ENCODE data around the gene DLGAP1. TPM values are rescaled to one million over a fixed set of nuclear protein-coding genes. Genes with fewer than 3 reads are reported as not detected.

The DLGAP1 gene
- total RNA-seq, 1 experiment from 2014 or later = 23.2 TPM

- Histone ChIP-seq H3K79me1 (ENCODE audit: insufficient read depth, low read depth, low read length, poor library complexity, severe bottlenecking) (no peaks in the 10 kb centered on the region), H3K4me2 (ENCODE audit: insufficient read depth, insufficient read length, low read length) (no peak overlapping the region), H3T11ph (ENCODE audit: low read length) (no peak overlapping the region), H3K56ac (ENCODE audit: insufficient read length, low read depth, low read length) (no peak overlapping the region), H2AK5ac (ENCODE audit: insufficient read length, low read length) (no peak overlapping the region), H3K4me1 (ENCODE audit: insufficient read depth, low read length) (peaks cover 7% of the 10 kb centered on the region; the same call in 1 of the 2 replicates), H3K27me3 (ENCODE audit: insufficient read depth, low read length) (no peaks in the 10 kb centered on the region), H4K5ac (ENCODE audit: insufficient read length, low read depth, low read length) (no peak overlapping the region), H3K4ac (ENCODE audit: low read depth, low read length) (no peak overlapping the region), H2BK5ac (ENCODE audit: insufficient read length, low read length) (no peak overlapping the region), H3K27ac (ENCODE audit: insufficient read length, low read depth, low read length) (no peak overlapping the region), H2BK20ac (ENCODE audit: low read depth, low read length, poor library complexity, severe bottlenecking) (no peak overlapping the region), H4K8ac (replicated peaks; ENCODE audit: insufficient read length, low read depth, low read length) (no peak overlapping the region), H2BK12ac (ENCODE audit: insufficient read length, low read depth, low read length) (no peak overlapping the region), H3K18ac (ENCODE audit: insufficient read length, low read depth, low read length) (no peak overlapping the region), H4K91ac (ENCODE audit: insufficient read length, low read depth, low read length) (no peak overlapping the region), H3K23me2 (ENCODE audit: insufficient read length, low read depth, low read length, poor library complexity, severe bottlenecking) (no peaks in the 10 kb centered on the region), H3K9ac (ENCODE audit: extremely low read depth, insufficient read length, low read length) (no peak overlapping the region), H3K23ac (ENCODE audit: insufficient read length, low read depth, low read length) (no peak overlapping the region), H4K20me1 (ENCODE audit: control insufficient read depth, insufficient read depth, insufficient read length) (no peaks in the 10 kb centered on the region), H3K14ac (ENCODE audit: insufficient read depth, low read length) (no peak overlapping the region), H2AFZ (ENCODE audit: low read length) (no peak overlapping the region), H3K79me2 (ENCODE audit: insufficient read depth, low read length) (no peaks in the 10 kb centered on the region), H3K9me3 (ENCODE audit: control insufficient read depth, low read depth, low read length) (no peaks in the 10 kb centered on the region), H2BK15ac (ENCODE audit: low read depth, low read length) (no peak overlapping the region), H2BK120ac (ENCODE audit: low read depth, low read length, poor library complexity, severe bottlenecking) (no peak overlapping the region)
- WGBS (ENCODE audit: extremely low coverage, insufficient read length, low lambda C conversion rate) = no CpG with 5 or more reads among the region's 4 CpGs
- Mint-ChIP-seq H3K36me3 (ENCODE audit: insufficient read depth in 1 of 3, low read depth in 3 of 3) (no peaks in the 10 kb centered on the region; a peak in 2 of 7 replicates), H3K9me3 (no peaks in the 10 kb centered on the region; a peak in 1 of 5 replicates), H3K27ac (0 out of 7 replicates have a peak overlapping the region, but pooled peaks of 1 of the 3 experiments have one; percentile 7), H3K4me3 (no peak overlapping the region), H3K4me1 (peaks cover 28 to 29% of the 10 kb centered on the region in 2 experiments), H3K27me3 (ENCODE audit: low read depth) (peaks cover 1% of the 10 kb centered on the region; the same call in 1 of the 2 replicates)
- TF ChIP-seq, protein P1, sequence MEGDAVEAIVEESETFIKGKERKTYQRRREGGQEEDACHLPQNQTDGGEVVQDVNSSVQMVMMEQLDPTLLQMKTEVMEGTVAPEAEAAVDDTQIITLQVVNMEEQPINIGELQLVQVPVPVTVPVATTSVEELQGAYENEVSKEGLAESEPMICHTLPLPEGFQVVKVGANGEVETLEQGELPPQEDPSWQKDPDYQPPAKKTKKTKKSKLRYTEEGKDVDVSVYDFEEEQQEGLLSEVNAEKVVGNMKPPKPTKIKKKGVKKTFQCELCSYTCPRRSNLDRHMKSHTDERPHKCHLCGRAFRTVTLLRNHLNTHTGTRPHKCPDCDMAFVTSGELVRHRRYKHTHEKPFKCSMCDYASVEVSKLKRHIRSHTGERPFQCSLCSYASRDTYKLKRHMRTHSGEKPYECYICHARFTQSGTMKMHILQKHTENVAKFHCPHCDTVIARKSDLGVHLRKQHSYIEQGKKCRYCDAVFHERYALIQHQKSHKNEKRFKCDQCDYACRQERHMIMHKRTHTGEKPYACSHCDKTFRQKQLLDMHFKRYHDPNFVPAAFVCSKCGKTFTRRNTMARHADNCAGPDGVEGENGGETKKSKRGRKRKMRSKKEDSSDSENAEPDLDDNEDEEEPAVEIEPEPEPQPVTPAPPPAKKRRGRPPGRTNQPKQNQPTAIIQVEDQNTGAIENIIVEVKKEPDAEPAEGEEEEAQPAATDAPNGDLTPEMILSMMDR (conservative IDR thresholded peaks at IDR 0.05) = no peak
- DNase-seq = peak; percentile 3
These were observed 835.4 kb downstream of the DLGAP1 start for GRCh38 chr18:3619746-3620145.
